HEK293T (cell line): ENCODE data around the gene HSP90AB1.

Experiments
- CTCF ChIA-PET: fragments of 350-600 bp; formaldehyde crosslinking; extraction: SDS; loops from one replicate; lab custom pipeline; 2021; ENCODE audit warnings: antibody characterized with exemption, inconsistent platforms; lab: Yijun Ruan, JAX
- POLR2A ChIA-PET: fragments of 350-600 bp; formaldehyde crosslinking; extraction: SDS; loops from one replicate; lab custom pipeline; 2020; ENCODE audit warnings: antibody characterized with exemption, inconsistent platforms; lab: Yijun Ruan, JAX
- DNase-seq: peaks from one replicate; pipeline ENCODE4 v3.0.0; 2012; ENCODE audit warnings: mixed read lengths; ENCODE audit errors: extremely low spot score
- ARNT ChIP-seq: fragments of 450-650 bp; IDR thresholded peaks from 2 replicates; pipeline ENCODE4 v1.6.1; 2017; ENCODE audit warnings: mild to moderate bottlenecking
- BHLHE40 ChIP-seq: fragments of 450-650 bp; IDR thresholded peaks from 2 replicates; pipeline ENCODE4 v1.6.1; 2016; ENCODE audit warnings: mild to moderate bottlenecking, moderate library complexity, borderline replicate concordance
- CTBP1 ChIP-seq: fragments of 450-650 bp; IDR thresholded peaks from 2 replicates; pipeline ENCODE4 v1.6.1; 2016; ENCODE audit warnings: borderline replicate concordance
- ELF4 ChIP-seq: fragments of 450-650 bp; IDR thresholded peaks from 2 replicates; pipeline ENCODE4 v1.6.1; 2017; ENCODE audit warnings: antibody characterized with exemption
- FOXA1 ChIP-seq: fragments of 450-650 bp; IDR thresholded peaks from 2 replicates; pipeline ENCODE4 v1.6.1; 2016; ENCODE audit warnings: mild to moderate bottlenecking
- FOXK2 ChIP-seq: fragments of 450-650 bp; IDR thresholded peaks from 2 replicates; pipeline ENCODE4 v1.6.1; 2016; ENCODE audit warnings: mild to moderate bottlenecking
- FOXM1 ChIP-seq: fragments of 450-650 bp; IDR thresholded peaks from 2 replicates; pipeline ENCODE4 v1.6.1; 2017; ENCODE audit warnings: mild to moderate bottlenecking, borderline replicate concordance
- HDGF ChIP-seq: fragments of 450-650 bp; IDR thresholded peaks from 2 replicates; pipeline ENCODE4 v1.6.1; 2017; ENCODE audit warnings: antibody characterized with exemption, borderline replicate concordance
- L3MBTL2 ChIP-seq: fragments of 450-650 bp; conservative IDR thresholded peaks from 2 replicates; pipeline ENCODE4 v1.6.1; 2016; ENCODE audit warnings: mild to moderate bottlenecking
- LEF1 ChIP-seq: fragments of 450-650 bp; IDR thresholded peaks from 2 replicates; pipeline ENCODE4 v1.6.1; 2017; ENCODE audit warnings: mild to moderate bottlenecking, borderline replicate concordance
- NFRKB ChIP-seq: fragments of 450-650 bp; IDR thresholded peaks from 2 replicates; pipeline ENCODE4 v1.6.1; 2016; ENCODE audit warnings: mild to moderate bottlenecking, moderate library complexity
- PKNOX1 ChIP-seq: fragments of 450-650 bp; IDR thresholded peaks from 2 replicates; pipeline ENCODE4 v1.6.1; 2016
- SP1 ChIP-seq: fragments of 450-650 bp; IDR thresholded peaks from 2 replicates; pipeline ENCODE4 v1.6.1; 2017
- SUZ12 ChIP-seq: fragments of 450-650 bp; IDR thresholded peaks from 2 replicates; pipeline ENCODE4 v1.6.1; 2016; ENCODE audit warnings: mild to moderate bottlenecking
- TARDBP ChIP-seq: fragments of 450-650 bp; IDR thresholded peaks from 2 replicates; pipeline ENCODE4 v1.6.1; 2016
- ZNF384 ChIP-seq: fragments of 450-650 bp; IDR thresholded peaks from 2 replicates; pipeline ENCODE4 v1.6.1; 2016

HSP90AB1 gene

GRCh38 chr6:44261581-44261980 lies 14.7 kb downstream of the HSP90AB1 start:
- ChIA-PET CTCF (no interaction called here), POLR2A (interaction anchor here (2.7 kb wide), 1 partner anchor 14 kb away, joined by 20 read pairs; the partner anchor contains the start of gene HSP90AB1)
- DNase-seq = no peak
- TF ChIP-seq FOXA1 = no peak
- no peak for TF ChIP-seq ARNT
- no peak for TF ChIP-seq BHLHE40
- TF ChIP-seq LEF1 = no peak
- TF ChIP-seq FOXK2 = no peak
- TF ChIP-seq ELF4 = no peak
- no peak for TF ChIP-seq HDGF
- no peak for TF ChIP-seq CTBP1

GRCh38 chr6:44262467-44263353 lies 15.8 kb downstream of the HSP90AB1 start:
- no peak for DNase-seq
- POLR2A ChIA-PET = interaction anchor here (0.8 to 2.7 kb wide), 2 partner anchors 8 to 15 kb away, joined by 3 to 20 read pairs; partner anchors contain the start of gene HSP90AB1
- CTCF ChIA-PET = no interaction called here
- TF ChIP-seq PKNOX1 (no peak), TARDBP (no peak), FOXM1 (no peak), ZNF384 (no peak), SUZ12 (no peak), L3MBTL2 (no peak), SP1 (no peak), FOXK2 (no peak), HDGF (no peak), ARNT (no peak), ELF4 (no peak), CTBP1 (no peak), FOXA1 (no peak), BHLHE40 (no peak), NFRKB (no peak), LEF1 (no peak)

- TF ChIP-seq SP1 (no peak), PKNOX1 (no peak), FOXK2 (no peak), ELF4 (no peak), LEF1 (no peak), ARNT (no peak), HDGF (no peak)
- ChIA-PET POLR2A (interaction anchor here (1.5 to 3.0 kb wide), 3 partner anchors 16 to 124 kb away, joined by 3 to 22 read pairs (median 20); partner anchors contain the start of genes CDC5L and HSP90AB1), CTCF (interaction anchor here (1.0 kb wide), 1 partner anchor 12 kb away, joined by 3 read pairs; no protein-coding TSS in a partner anchor)
- DNase-seq = no peak
Observed at GRCh38 chr6:44263354-44264100, 16.6 kb downstream of the HSP90AB1 start.

GRCh38 chr6:44264154-44265006 lies 17.5 kb downstream of the HSP90AB1 start:
- CTCF ChIA-PET = interaction anchor here (1.0 kb wide), 1 partner anchor 13 kb away, joined by 3 read pairs; no protein-coding TSS in a partner anchor
- TF ChIP-seq TARDBP (no peak), FOXA1 (no peak), ZNF384 (no peak), SUZ12 (no peak), FOXM1 (no peak), ELF4 (no peak)
- DNase-seq = no peak
- POLR2A ChIA-PET = interaction anchor here (1.2 to 3.0 kb wide), 3 partner anchors 18 to 123 kb away, joined by 3 to 22 read pairs (median 3); partner anchors contain the start of genes CDC5L and HSP90AB1

- TF ChIP-seq PKNOX1 (no peak), FOXA1 (no peak), BHLHE40 (no peak), L3MBTL2 (peak; percentile 27; the same call in 1 of the 2 replicates)
- DNase-seq = peak; percentile 93
- ChIA-PET POLR2A (interaction anchor here (1.2 to 3.0 kb wide), 3 partner anchors 18 to 122 kb away, joined by 3 to 22 read pairs (median 3); partner anchors contain the start of genes CDC5L and HSP90AB1), CTCF (no interaction called here)
Observed at GRCh38 chr6:44265007-44265721, 18.3 kb downstream of the HSP90AB1 start, which contains the start of gene NFKBIE. Gene NFKBIE (minus strand): TSS chr6:44265551. CDS start chr6:44265346, 205 bp downstream.
